HepG2 (cell line): ENCODE measurements around the gene GLE1. TPM values are rescaled to one million over a fixed set of nuclear protein-coding genes. Genes with fewer than 3 reads are reported as not detected.
A peak's percentile ranks its signal among the peaks of the same experiment; 100 is the strongest.
"Not testable (repeated sequence)": the region's sequence is repeated elsewhere in the genome, so short reads cannot be mapped to it uniquely, and the experiment has no call there.

Experiments
- ATAC-seq: fragments of 200-7000 bp; cut with Tn5 transposase; 3 replicates; pipeline ENCODE4 v1.9.1; 2020; ENCODE audit warnings: mild to moderate bottlenecking, moderate library complexity
- BruUV-seq: library from RNA; stranded (reverse); fragments of 400-500 nt; replicated peaks from 2 replicates; lab custom pipeline; 2021; lab: Mats Ljungman, UMichigan
- CTCF ChIA-PET: fragments of 300-600 bp; formaldehyde crosslinking; extraction: SDS; loops from one replicate; lab custom pipeline; 2021; ENCODE audit warnings: low total read pairs, inconsistent platforms, low intra/inter-chr PET ratio; lab: Yijun Ruan, JAX
- POLR2A ChIA-PET: fragments of 350-600 bp; sonication (Branson Sonifier 250); formaldehyde crosslinking; loops from one replicate; lab custom pipeline; 2020; ENCODE audit warnings: antibody characterized with exemption, inconsistent platforms; lab: Yijun Ruan, JAX
- DNase-seq: peaks from one replicate; pipeline ENCODE4 v3.0.0-alpha.2; 2015; ENCODE audit warnings: low spot score
- FAIRE-seq: peaks from 3 replicates; lab custom pipeline; 2011; peaks lifted over from hg19 to GRCh38; lab: Jason Lieb, UNC
- H2AFZ ChIP-seq: one replicate; pipeline ENCODE4 v1.6.1; 2011; ENCODE audit warnings: low read length, inconsistent platforms
- H3K27ac ChIP-seq: fragments of 300-600 bp; 3 replicates; pipeline ENCODE4 v1.8.0; 2011; ENCODE audit warnings: mixed run types, mild to moderate bottlenecking, mixed read lengths, low read length, inconsistent platforms; ENCODE audit not compliant: insufficient read depth; ENCODE audit errors: extremely low read length
- H3K27me3 ChIP-seq, 2 experiments: fragments of 200-600 bp in 1 of 2; 2 replicates in 1 of 2; 3 replicates in 1 of 2; pipeline versions ENCODE4 v1.6.0 to v1.8.0; 2011; ENCODE audit warnings: low read length in 2 of 2, mild to moderate bottlenecking in 2 of 2, moderate library complexity in 2 of 2, inconsistent platforms in 1 of 2; ENCODE audit not compliant: insufficient read depth in 2 of 2, control insufficient read depth in 1 of 2
- H3K36me3 ChIP-seq, 2 experiments: fragments of 200-600 bp in 1 of 2; replicated peaks in 1 of 2; 2 replicates in 1 of 2; 3 replicates in 1 of 2; pipeline versions ENCODE4 v1.5.1 to v1.8.0; 2011; ENCODE audit warnings: low read length in 2 of 2, inconsistent platforms in 1 of 2; ENCODE audit not compliant: insufficient read depth in 2 of 2, control insufficient read depth in 1 of 2
- H3K4me1 ChIP-seq: 2 replicates; pipeline ENCODE4 v1.5.1; 2012; ENCODE audit warnings: low read length, inconsistent platforms; ENCODE audit not compliant: insufficient read depth
- H3K4me2 ChIP-seq: 2 replicates; pipeline ENCODE4 v1.6.0; 2011; ENCODE audit warnings: low read depth, low read length, inconsistent platforms
- H3K4me3 ChIP-seq, 3 experiments: fragments of 200-600 bp in 1 of 3; sonication (generic), shearing (Covaris generic) in 1 of 3; replicated peaks in 1 of 3; 2 replicates each; pipeline ENCODE4 v1.5.1; 2011 to 2016; ENCODE audit warnings: low read length in 3 of 3, inconsistent platforms in 2 of 3, low read depth in 2 of 3, mild to moderate bottlenecking in 2 of 3, control low read depth in 1 of 3, mixed read lengths in 1 of 3; ENCODE audit not compliant: insufficient read depth in 1 of 3
- H3K79me2 ChIP-seq: one replicate; pipeline ENCODE4 v1.6.1; 2011; ENCODE audit warnings: low read length, inconsistent platforms; ENCODE audit not compliant: insufficient read depth
- H3K9ac ChIP-seq: 2 replicates; pipeline ENCODE4 v1.6.0; 2011; ENCODE audit warnings: mild to moderate bottlenecking, low read depth, low read length, inconsistent platforms; ENCODE audit not compliant: insufficient read depth
- H3K9me3 ChIP-seq: 2 replicates; pipeline ENCODE4 v1.5.1; 2012; ENCODE audit warnings: mild to moderate bottlenecking, low read length
- H4K20me1 ChIP-seq: 2 replicates; pipeline ENCODE4 v1.6.0; 2011; ENCODE audit warnings: inconsistent platforms, mild to moderate bottlenecking, low read length, moderate library complexity; ENCODE audit not compliant: insufficient read depth
- ELF3 ChIP-seq: IDR thresholded peaks from 2 replicates; pipeline ENCODE4 v1.6.1; 2016; ENCODE audit warnings: missing genetic modification reagents, missing compliant biosample characterization
- KDM2A ChIP-seq: sonication (generic); formaldehyde crosslinking; IDR thresholded peaks from 2 replicates; pipeline ENCODE4 v1.4.0; 2020; ENCODE audit warnings: low read depth, missing genetic modification reagents, borderline replicate concordance
- MATR3 ChIP-seq: sonication (generic); formaldehyde crosslinking; IDR thresholded peaks from 2 replicates; pipeline ENCODE4 v1.4.0; 2020; ENCODE audit warnings: missing genetic modification reagents
- MLLT10 ChIP-seq: sonication (generic); formaldehyde crosslinking; IDR thresholded peaks from 2 replicates; pipeline ENCODE4 v1.4.0; 2020; ENCODE audit warnings: missing genetic modification reagents
- SALL1 ChIP-seq: sonication (generic); formaldehyde crosslinking; IDR thresholded peaks from 2 replicates; pipeline ENCODE4 v1.8.0; 2022; ENCODE audit warnings: mild to moderate bottlenecking, missing genetic modification reagents
- ZFP1 ChIP-seq: IDR thresholded peaks from 2 replicates; pipeline ENCODE4 v1.6.1; 2016
- ZKSCAN5 ChIP-seq: sonication (generic); formaldehyde crosslinking; IDR thresholded peaks from 2 replicates; pipeline ENCODE4 v1.5.1; 2020; ENCODE audit warnings: mild to moderate bottlenecking, missing genetic modification reagents
- ZNF3 ChIP-seq: IDR thresholded peaks from 2 replicates; pipeline ENCODE4 v1.7.0; 2017; ENCODE audit warnings: inconsistent platforms
- ZNF572 ChIP-seq: sonication (generic); formaldehyde crosslinking; IDR thresholded peaks from 2 replicates; pipeline ENCODE4 v1.5.1; 2020; ENCODE audit warnings: mild to moderate bottlenecking, missing genetic modification reagents
- WGBS: methylation state at CpG from one replicate; pipeline ENCODE4 v1.1.6; 2017; ENCODE audit warnings: low lambda C conversion rate; 5-methylcytosine and 5-hydroxymethylcytosine counted together
- in situ Hi-C: cut with HindIII; loops from 2 replicates; pipeline ENCODE4 v1.10.0; 2017; ENCODE audit warnings: low pct_unique_long_range_greater_than_20kb; ENCODE audit not compliant: extremely low pct_ligation_motif_present
- intact Hi-C: fragments of 100-400 bp; cut with micrococcal nuclease; formaldehyde crosslinking; loops from one replicate; pipeline ENCODE4 v1.10.0; 2022; ENCODE audit not compliant: unreplicated experiment
- polyA plus RNA-seq, 8 experiments: library from polyadenylated mRNA; depleted of rRNA in 3 of 8; stranded (reverse) in 7 of 8; unstranded in 1 of 8; fragments of >200 nt; fragmentation: Illumina TruSeq in 4 of 8; extraction: Trizol in 4 of 8; gene quantifications; 2 replicates each; pipeline versions ENCODE4 v1.2.1 to v1.2.3, GENCODE V29; 2011 to 2016; ENCODE audit warnings: low read depth in 4 of 8, missing spikeins in 1 of 8, mixed read lengths in 1 of 8; ENCODE audit not compliant: insufficient read depth in 1 of 8
- total RNA-seq, 5 experiments: library from RNA; depleted of rRNA; stranded (reverse); fragments of >200 nt; fragmentation: Illumina TruSeq; extraction: Trizol; gene quantifications; 2 replicates each; pipeline ENCODE4 v1.2.3, GENCODE V29; 2016; ENCODE audit warnings: low read depth in 1 of 5
- TF ChIP-seq, protein P1 (sequence below): sonication (generic); formaldehyde crosslinking; IDR thresholded peaks from 2 replicates; pipeline ENCODE4 v1.4.0; 2020; ENCODE audit warnings: missing genetic modification reagents, mild to moderate bottlenecking, borderline replicate concordance
- TF ChIP-seq, protein P2 (sequence below): sonication (generic); formaldehyde crosslinking; IDR thresholded peaks from 2 replicates; pipeline ENCODE4 v1.9.0; 2022; ENCODE audit warnings: missing genetic modification reagents, mild to moderate bottlenecking, borderline replicate concordance

Gene GLE1
- total and polyA plus RNA-seq, 2 of the 13 experiments (the other 11 are each of a cell fraction or from before 2014, with no cell fraction given), result 14.7 to 28.8 TPM

DNA sequence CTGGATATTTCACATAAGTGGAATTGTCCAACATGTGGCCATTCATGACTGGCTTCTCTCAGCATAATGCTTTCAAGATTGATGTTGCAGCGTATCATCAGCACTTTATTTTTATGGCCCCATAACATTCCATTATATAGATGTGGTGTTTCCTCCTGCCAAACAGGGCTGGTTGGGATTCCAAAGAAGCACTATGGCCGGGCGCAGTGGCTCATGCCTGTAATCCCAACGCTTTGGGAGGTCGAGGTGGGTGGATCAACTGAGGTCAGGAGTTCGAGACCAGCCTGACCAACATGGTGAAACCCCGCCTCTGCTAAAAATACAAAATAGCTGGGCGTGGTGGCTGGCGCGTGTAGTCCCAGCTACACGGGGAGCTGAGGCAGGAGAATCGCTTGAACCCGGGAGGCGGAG, 1.1 kb upstream of the GLE1 start:
- FAIRE-seq, BruUV-seq, H3K27ac ChIP-seq, in situ Hi-C loops, POLR2A ChIA-PET, H3K9me3 ChIP-seq, H3K9ac ChIP-seq, ATAC-seq, H3K4me2 ChIP-seq, H4K20me1 ChIP-seq, H3K4me3 ChIP-seq, H2AFZ ChIP-seq, H3K27me3 ChIP-seq, CTCF ChIA-PET, DNase-seq: not testable (repeated sequence)
- Histone ChIP-seq H3K4me1 (peaks cover 21% of the 10 kb centered on the region), H3K36me3 (peaks cover 3 to 18% of the 10 kb centered on the region in 2 experiments), H3K79me2 (peaks cover 19% of the 10 kb centered on the region)
- intact Hi-C loops, result loop anchor here (5.0 kb wide), 1 partner anchor 49 kb away; the partner anchor contains the start of gene SPTAN1
- WGBS, result 99% methylated on average over 14 of the region's 14 CpGs

GRCh38 chr9:128503870-128504269, 649 bp upstream of the GLE1 start:
- H3K4me1 ChIP-seq, result peaks cover 21% of the 10 kb centered on the region
- peak overlapping the region; percentile 82 to 96 (median 90); a peak in 5 of 6 replicates for H3K4me3 ChIP-seq
- CTCF ChIA-PET, result no interaction called here
- H3K9me3 ChIP-seq, result no peaks in the 10 kb centered on the region
- peak overlapping the region; percentile 79 for H3K27ac ChIP-seq
- POLR2A ChIA-PET, result no interaction called here
- no peak for ATAC-seq
- WGBS, result 60% methylated on average over 11 of the region's 11 CpGs
- H3K9ac ChIP-seq, result peak overlapping the region; percentile 87
- no peaks in the 10 kb centered on the region; a peak in 1 of 5 replicates for H3K27me3 ChIP-seq
- H3K36me3 ChIP-seq, result peaks cover 1 to 13% of the 10 kb centered on the region in 2 experiments; a peak in 4 of 5 replicates
- no peak for TF ChIP-seq ZNF572 (CRISPR knock-in tag)
- TF ChIP-seq, protein P1, sequence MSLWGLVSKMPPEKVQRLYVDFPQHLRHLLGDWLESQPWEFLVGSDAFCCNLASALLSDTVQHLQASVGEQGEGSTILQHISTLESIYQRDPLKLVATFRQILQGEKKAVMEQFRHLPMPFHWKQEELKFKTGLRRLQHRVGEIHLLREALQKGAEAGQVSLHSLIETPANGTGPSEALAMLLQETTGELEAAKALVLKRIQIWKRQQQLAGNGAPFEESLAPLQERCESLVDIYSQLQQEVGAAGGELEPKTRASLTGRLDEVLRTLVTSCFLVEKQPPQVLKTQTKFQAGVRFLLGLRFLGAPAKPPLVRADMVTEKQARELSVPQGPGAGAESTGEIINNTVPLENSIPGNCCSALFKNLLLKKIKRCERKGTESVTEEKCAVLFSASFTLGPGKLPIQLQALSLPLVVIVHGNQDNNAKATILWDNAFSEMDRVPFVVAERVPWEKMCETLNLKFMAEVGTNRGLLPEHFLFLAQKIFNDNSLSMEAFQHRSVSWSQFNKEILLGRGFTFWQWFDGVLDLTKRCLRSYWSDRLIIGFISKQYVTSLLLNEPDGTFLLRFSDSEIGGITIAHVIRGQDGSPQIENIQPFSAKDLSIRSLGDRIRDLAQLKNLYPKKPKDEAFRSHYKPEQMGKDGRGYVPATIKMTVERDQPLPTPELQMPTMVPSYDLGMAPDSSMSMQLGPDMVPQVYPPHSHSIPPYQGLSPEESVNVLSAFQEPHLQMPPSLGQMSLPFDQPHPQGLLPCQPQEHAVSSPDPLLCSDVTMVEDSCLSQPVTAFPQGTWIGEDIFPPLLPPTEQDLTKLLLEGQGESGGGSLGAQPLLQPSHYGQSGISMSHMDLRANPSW (CRISPR knock-in tag), result no peak
- no peak for TF ChIP-seq ZFP1 (CRISPR knock-in tag)
- no peak for TF ChIP-seq ZNF3 (CRISPR knock-in tag)
- no peak for TF ChIP-seq ELF3 (CRISPR knock-in tag)
- TF ChIP-seq KDM2A (CRISPR knock-in tag), result no peak
- TF ChIP-seq MLLT10, result no peak
- no peak for TF ChIP-seq SALL1 (CRISPR knock-in tag)
- TF ChIP-seq MATR3 (CRISPR knock-in tag), result no peak
- TF ChIP-seq, protein P2, sequence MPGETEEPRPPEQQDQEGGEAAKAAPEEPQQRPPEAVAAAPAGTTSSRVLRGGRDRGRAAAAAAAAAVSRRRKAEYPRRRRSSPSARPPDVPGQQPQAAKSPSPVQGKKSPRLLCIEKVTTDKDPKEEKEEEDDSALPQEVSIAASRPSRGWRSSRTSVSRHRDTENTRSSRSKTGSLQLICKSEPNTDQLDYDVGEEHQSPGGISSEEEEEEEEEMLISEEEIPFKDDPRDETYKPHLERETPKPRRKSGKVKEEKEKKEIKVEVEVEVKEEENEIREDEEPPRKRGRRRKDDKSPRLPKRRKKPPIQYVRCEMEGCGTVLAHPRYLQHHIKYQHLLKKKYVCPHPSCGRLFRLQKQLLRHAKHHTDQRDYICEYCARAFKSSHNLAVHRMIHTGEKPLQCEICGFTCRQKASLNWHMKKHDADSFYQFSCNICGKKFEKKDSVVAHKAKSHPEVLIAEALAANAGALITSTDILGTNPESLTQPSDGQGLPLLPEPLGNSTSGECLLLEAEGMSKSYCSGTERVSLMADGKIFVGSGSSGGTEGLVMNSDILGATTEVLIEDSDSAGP (CRISPR knock-in tag), result no peak
- TF ChIP-seq ZKSCAN5 (CRISPR knock-in tag), result no peak
- H2AFZ ChIP-seq, result no peak overlapping the region
- TSS peak; percentile 78 for BruUV-seq
- peak overlapping the region; percentile 88 for H3K4me2 ChIP-seq
- no peak for DNase-seq
- in situ Hi-C loops, result no loop called here
- intact Hi-C loops, result loop anchor here (5.0 kb wide), 1 partner anchor 48 kb away; the partner anchor contains the start of gene SPTAN1
- FAIRE-seq, result no peak
- H3K79me2 ChIP-seq, result peaks cover 19% of the 10 kb centered on the region
- H4K20me1 ChIP-seq, result no peaks in the 10 kb centered on the region
